ENCODE data around the gene CCDC102B. TPM values are rescaled to one million over a fixed set of nuclear protein-coding genes. Genes with fewer than 3 reads are reported as not detected.
A peak's percentile ranks its signal among the peaks of the same experiment; 100 is the strongest.
"Not testable (repeated sequence)": the region's sequence is repeated elsewhere in the genome, so short reads cannot be mapped to it uniquely, and the experiment has no call there.

Gene CCDC102B
- total RNA-seq, 1 donor from 2014 or later, result 4.4 TPM

DNA sequence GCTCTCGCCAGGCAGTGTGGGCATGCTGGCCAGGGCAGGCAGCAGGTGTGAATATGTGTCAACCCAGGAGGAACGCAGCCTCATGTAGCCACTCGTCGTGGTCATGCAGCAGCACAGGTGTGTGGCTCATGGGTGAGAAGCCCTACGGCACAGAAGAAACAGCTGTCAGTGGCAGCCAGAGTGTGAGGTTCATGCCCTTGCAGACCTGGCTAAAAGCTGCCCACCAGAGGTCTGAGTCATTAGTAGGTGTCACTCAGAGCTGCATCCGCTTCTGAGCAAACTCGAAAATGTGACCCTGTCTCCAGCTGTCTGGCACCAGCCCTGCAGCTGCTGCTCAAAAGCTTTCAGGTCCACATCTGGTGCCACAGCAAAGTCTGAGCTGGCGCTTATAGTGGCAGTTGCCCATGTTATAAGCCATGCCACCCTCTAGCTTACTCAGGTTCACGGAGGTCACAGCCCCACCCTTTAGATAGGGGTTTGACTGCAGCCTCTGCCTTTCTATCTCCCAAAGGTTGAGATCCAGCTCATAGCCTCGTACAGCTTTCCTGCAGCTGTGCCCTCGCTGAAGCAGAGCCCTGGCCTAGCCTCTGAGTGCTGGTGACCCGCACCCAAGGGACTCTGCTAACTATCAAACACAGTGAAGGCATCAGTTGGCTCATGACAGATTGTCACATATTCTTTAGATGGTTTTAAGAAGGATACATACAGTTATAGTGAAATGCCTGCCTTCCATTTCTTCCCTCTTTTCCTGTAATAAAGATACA is 195.0 kb downstream of the CCDC102B start:
- Mint-ChIP-seq H3K27me3 (no peaks in the 10 kb centered on the region), H3K4me1 (ENCODE audit: low read depth) (no peaks in the 10 kb centered on the region), H3K36me3 (ENCODE audit: insufficient read depth) (no peaks in the 10 kb centered on the region), H3K9me3 (ENCODE audit: low read depth) (peaks cover 5% of the 10 kb centered on the region), H3K27ac (no peak overlapping the region), H3K4me3 (ENCODE audit: low read depth) (no peak overlapping the region)
- TF ChIP-seq, protein P1, sequence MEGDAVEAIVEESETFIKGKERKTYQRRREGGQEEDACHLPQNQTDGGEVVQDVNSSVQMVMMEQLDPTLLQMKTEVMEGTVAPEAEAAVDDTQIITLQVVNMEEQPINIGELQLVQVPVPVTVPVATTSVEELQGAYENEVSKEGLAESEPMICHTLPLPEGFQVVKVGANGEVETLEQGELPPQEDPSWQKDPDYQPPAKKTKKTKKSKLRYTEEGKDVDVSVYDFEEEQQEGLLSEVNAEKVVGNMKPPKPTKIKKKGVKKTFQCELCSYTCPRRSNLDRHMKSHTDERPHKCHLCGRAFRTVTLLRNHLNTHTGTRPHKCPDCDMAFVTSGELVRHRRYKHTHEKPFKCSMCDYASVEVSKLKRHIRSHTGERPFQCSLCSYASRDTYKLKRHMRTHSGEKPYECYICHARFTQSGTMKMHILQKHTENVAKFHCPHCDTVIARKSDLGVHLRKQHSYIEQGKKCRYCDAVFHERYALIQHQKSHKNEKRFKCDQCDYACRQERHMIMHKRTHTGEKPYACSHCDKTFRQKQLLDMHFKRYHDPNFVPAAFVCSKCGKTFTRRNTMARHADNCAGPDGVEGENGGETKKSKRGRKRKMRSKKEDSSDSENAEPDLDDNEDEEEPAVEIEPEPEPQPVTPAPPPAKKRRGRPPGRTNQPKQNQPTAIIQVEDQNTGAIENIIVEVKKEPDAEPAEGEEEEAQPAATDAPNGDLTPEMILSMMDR (IDR thresholded peaks at IDR 0.05; ENCODE audit: unreplicated experiment), result no peak
- DNase-seq (ENCODE audit: low spot score, unreplicated experiment), result no peak

DNA sequence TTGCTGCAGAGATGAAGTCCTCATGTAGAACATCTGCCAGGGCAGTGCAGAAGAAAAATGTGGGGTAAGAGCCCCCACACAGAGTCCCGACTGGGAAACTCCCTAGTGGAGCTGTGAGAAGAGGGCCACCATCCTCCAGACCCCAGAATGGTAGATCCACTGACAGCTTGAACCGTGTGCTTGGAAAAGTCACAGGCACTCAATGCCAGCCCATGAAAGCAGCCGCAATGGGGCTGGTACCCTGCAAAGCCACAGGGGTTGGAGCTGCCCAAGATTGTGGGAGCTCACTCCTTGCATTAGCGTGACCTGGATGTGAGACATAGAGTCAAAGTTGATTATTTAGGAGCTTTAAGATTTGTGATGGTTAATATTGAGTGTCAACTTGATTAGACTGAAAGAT is 197.8 kb downstream of the CCDC102B start:
- H3K27me3 Mint-ChIP-seq, result no peaks in the 10 kb centered on the region
- TF ChIP-seq, protein P1 (IDR thresholded peaks at IDR 0.05; ENCODE audit: unreplicated experiment), result no peak
- no peak overlapping the region for H3K27ac Mint-ChIP-seq
- H3K36me3 Mint-ChIP-seq (ENCODE audit: insufficient read depth), result no peaks in the 10 kb centered on the region
- H3K4me1 Mint-ChIP-seq (ENCODE audit: low read depth), result no peaks in the 10 kb centered on the region
- H3K4me3 Mint-ChIP-seq (ENCODE audit: low read depth), result no peak overlapping the region
- no peak for DNase-seq (ENCODE audit: low spot score, unreplicated experiment)
- H3K9me3 Mint-ChIP-seq (ENCODE audit: low read depth), result peaks cover 5% of the 10 kb centered on the region

GRCh38 chr18:68997845-68998244 is 200.0 kb downstream of the CCDC102B start:
- peaks cover 5% of the 10 kb centered on the region for H3K9me3 Mint-ChIP-seq (ENCODE audit: low read depth)
- no peaks in the 10 kb centered on the region for H3K4me1 Mint-ChIP-seq (ENCODE audit: low read depth)
- no peak overlapping the region for H3K4me3 Mint-ChIP-seq (ENCODE audit: low read depth)
- TF ChIP-seq, protein P1 (IDR thresholded peaks at IDR 0.05; ENCODE audit: unreplicated experiment), result no peak
- no peaks in the 10 kb centered on the region for H3K36me3 Mint-ChIP-seq (ENCODE audit: insufficient read depth)
- H3K27ac Mint-ChIP-seq, result no peak overlapping the region
- DNase-seq (ENCODE audit: low spot score, unreplicated experiment), result no peak
- no peaks in the 10 kb centered on the region for H3K27me3 Mint-ChIP-seq

DNA sequence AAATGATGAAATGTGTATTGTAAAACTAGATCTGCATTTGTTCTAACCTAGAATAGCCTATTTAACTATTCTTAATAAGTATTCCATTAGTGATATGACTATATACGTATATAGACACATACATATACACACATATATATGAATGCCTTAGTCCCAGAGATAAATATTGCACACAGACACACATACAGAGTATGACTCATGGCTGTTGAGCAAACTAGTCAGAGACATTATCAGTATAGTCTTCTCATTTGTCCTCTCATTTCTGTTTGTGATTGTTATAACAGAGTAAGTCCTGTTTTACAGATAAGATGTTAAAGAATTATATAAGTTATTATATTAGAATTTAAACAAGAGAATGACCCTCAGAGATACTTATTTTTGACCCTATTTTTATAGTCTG is 202.5 kb downstream of the CCDC102B start:
- H3K9me3 Mint-ChIP-seq (ENCODE audit: low read depth), result peaks cover 5% of the 10 kb centered on the region
- H3K27me3 Mint-ChIP-seq, result no peaks in the 10 kb centered on the region
- no peak for DNase-seq (ENCODE audit: low spot score, unreplicated experiment)
- H3K4me3 Mint-ChIP-seq (ENCODE audit: low read depth), result no peak overlapping the region
- no peak overlapping the region for H3K27ac Mint-ChIP-seq
- H3K4me1 Mint-ChIP-seq (ENCODE audit: low read depth), result no peaks in the 10 kb centered on the region
- TF ChIP-seq, protein P1 (IDR thresholded peaks at IDR 0.05; ENCODE audit: unreplicated experiment), result no peak
- no peaks in the 10 kb centered on the region for H3K36me3 Mint-ChIP-seq (ENCODE audit: insufficient read depth)

DNA sequence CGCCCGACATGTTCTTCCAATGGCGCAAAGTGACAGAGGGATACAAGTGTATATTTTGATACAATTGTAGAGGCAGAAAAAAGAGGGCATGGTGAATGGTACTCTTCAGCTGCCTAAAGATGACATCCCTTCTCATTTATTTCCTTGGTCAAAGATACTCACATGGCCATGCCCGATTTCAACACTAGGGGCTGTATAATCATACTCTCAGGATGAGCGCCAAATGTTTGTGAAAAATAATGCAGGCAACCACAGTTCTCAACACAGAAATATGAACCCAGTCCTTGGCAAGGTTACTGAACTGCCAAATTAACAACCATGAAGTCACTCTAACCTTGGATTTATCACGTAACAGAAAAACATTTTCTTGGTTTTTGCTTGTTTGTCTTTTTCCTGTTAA is 204.4 kb downstream of the CCDC102B start:
- TF ChIP-seq, protein P1 (IDR thresholded peaks at IDR 0.05; ENCODE audit: unreplicated experiment), result peak; percentile 32
- no peak for DNase-seq (ENCODE audit: low spot score, unreplicated experiment)
- Mint-ChIP-seq H3K36me3 (ENCODE audit: insufficient read depth) (no peaks in the 10 kb centered on the region), H3K4me1 (ENCODE audit: low read depth) (no peaks in the 10 kb centered on the region), H3K27me3 (no peaks in the 10 kb centered on the region), H3K9me3 (ENCODE audit: low read depth) (no peaks in the 10 kb centered on the region), H3K4me3 (ENCODE audit: low read depth) (no peak overlapping the region), H3K27ac (no peak overlapping the region)

DNA sequence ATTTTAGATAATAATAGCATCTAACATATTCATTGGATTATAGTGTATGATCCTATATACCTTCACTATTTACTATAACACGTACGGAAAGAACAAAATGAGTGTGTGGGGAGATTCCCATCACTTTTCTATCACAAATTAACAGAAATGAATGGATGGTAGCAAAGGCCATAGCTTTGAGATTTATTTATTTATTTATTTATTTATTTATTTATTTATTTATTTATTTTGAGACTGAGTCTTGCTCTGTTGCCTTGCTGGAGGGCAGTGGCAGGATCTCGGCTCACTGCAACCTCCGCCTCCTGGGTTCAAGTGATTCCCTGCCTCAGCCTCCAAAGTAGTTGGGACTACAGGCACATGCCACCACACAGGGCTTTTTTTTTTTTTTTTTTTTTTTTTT is 208.3 kb downstream of the CCDC102B start:
- H3K36me3 Mint-ChIP-seq (ENCODE audit: insufficient read depth); H3K4me1 Mint-ChIP-seq (ENCODE audit: low read depth); H3K9me3 Mint-ChIP-seq (ENCODE audit: low read depth); H3K27me3 Mint-ChIP-seq; DNase-seq (ENCODE audit: low spot score, unreplicated experiment); H3K27ac Mint-ChIP-seq; H3K4me3 Mint-ChIP-seq (ENCODE audit: low read depth): not testable (repeated sequence)

Measured in progenitor cell of endocrine pancreas (in vitro differentiated cells).